CD4-positive, alpha-beta T cell treated with Interleukin-15 for 1 hour (primary cell): Measurements from ENCODE around the gene HMX3.

ENCODE experiments used
- DNase-seq: peaks from one replicate; pipeline ENCODE4 v3.0.0-alpha.2; 2020

Gene HMX3

GRCh38 chr10:123180101-123181090, 44.6 kb downstream of the HMX3 start:
- no peak for DNase-seq

GRCh38 chr10:123183724-123184123, 48.0 kb downstream of the HMX3 start:
- DNase-seq = no peak

- no peak for DNase-seq
Observed at GRCh38 chr10:123187781-123188180, 52.0 kb downstream of the HMX3 start.
